Urinary bladder (tissue), 4 donors: ENCODE measurements around the gene ZNRD2. TPM values are rescaled to one million over a fixed set of nuclear protein-coding genes. Genes with fewer than 3 reads are reported as not detected.

Experiments
- DNase-seq: peaks from one replicate; pipeline ENCODE4 v3.0.0-alpha.2; 2015; ENCODE audit errors: extremely low spot score
- H3K27ac ChIP-seq: one replicate; pipeline ENCODE4 v1.5.1; 2013; ENCODE audit warnings: low read depth, mild to moderate bottlenecking, moderate library complexity
- H3K36me3 ChIP-seq: one replicate; pipeline ENCODE4 v1.6.1; 2013; ENCODE audit warnings: mild to moderate bottlenecking, moderate library complexity; ENCODE audit not compliant: insufficient read depth
- H3K4me1 ChIP-seq: one replicate; pipeline ENCODE4 v1.6.1; 2013; ENCODE audit warnings: mild to moderate bottlenecking, moderate library complexity; ENCODE audit not compliant: insufficient read depth
- H3K4me3 ChIP-seq: one replicate; pipeline ENCODE4 v1.5.1; 2013; ENCODE audit warnings: low read depth, low read length
- WGBS: extraction: QIAGEN DNeasy Blood & Tissue Kit; methylation state at CpG from one replicate; pipeline ENCODE4 v1.1.7; 2013; 5-methylcytosine and 5-hydroxymethylcytosine counted together
- polyA plus RNA-seq: library from polyadenylated mRNA; stranded (reverse); fragments of 200-250 nt; gene quantifications from one replicate; pipeline ENCODE4 v1.2.3, GENCODE V29; 2013
- total RNA-seq: library from RNA; depleted of rRNA; stranded (reverse); fragments of >200 nt; gene quantifications from one replicate; pipeline ENCODE4 v1.2.3, GENCODE V29; 2014
- donor health status: healthy with polysubstance abuse.
- donor health status: healthy.

ZNRD2 gene
- total and polyA plus RNA-seq, 2 donors: 14.6 to 94.9 TPM

GRCh38 chr11:65545853-65546216 is 24.4 kb upstream of the ZNRD2 start:
- Histone ChIP-seq H3K4me1 (no peaks in the 10 kb centered on the region), H3K27ac (no peak overlapping the region), H3K4me3 (no peak overlapping the region), H3K36me3 (no peaks in the 10 kb centered on the region)
- WGBS: 76% methylated on average over 4 of the region's 4 CpGs
- DNase-seq: no peak

- DNase-seq: no peak
- no peaks in the 10 kb centered on the region for H3K36me3 ChIP-seq
- WGBS: 44% methylated on average over 64 of the region's 64 CpGs
- H3K4me1 ChIP-seq: no peaks in the 10 kb centered on the region
- H3K27ac ChIP-seq: peak overlapping the region; percentile 70
- H3K4me3 ChIP-seq: peak overlapping the region; percentile 5
Observed at GRCh38 chr11:65546217-65546958, 23.9 kb upstream of the ZNRD2 start.

- DNase-seq: no peak
- 78% methylated on average over 52 of the region's 52 CpGs for WGBS
- Histone ChIP-seq H3K4me3 (no peak overlapping the region), H3K4me1 (no peaks in the 10 kb centered on the region), H3K36me3 (no peaks in the 10 kb centered on the region), H3K27ac (no peak overlapping the region)
Observed at GRCh38 chr11:65547446-65548125, 22.7 kb upstream of the ZNRD2 start.

- no peak for DNase-seq
- WGBS: 94% methylated on average over 3 of the region's 3 CpGs
- no peak overlapping the region for H3K27ac ChIP-seq
- H3K4me1 ChIP-seq: no peaks in the 10 kb centered on the region
- no peak overlapping the region for H3K4me3 ChIP-seq
- no peaks in the 10 kb centered on the region for H3K36me3 ChIP-seq
Observed at GRCh38 chr11:65548395-65548794, 21.9 kb upstream of the ZNRD2 start.

GRCh38 chr11:65549096-65549495 is 21.2 kb upstream of the ZNRD2 start:
- DNase-seq: no peak
- H3K4me3 ChIP-seq: no peak overlapping the region
- H3K4me1 ChIP-seq: no peaks in the 10 kb centered on the region
- no peaks in the 10 kb centered on the region for H3K36me3 ChIP-seq
- WGBS: 96% methylated on average over 3 of the region's 3 CpGs
- no peak overlapping the region for H3K27ac ChIP-seq

GRCh38 chr11:65551572-65552387 is 18.5 kb upstream of the ZNRD2 start:
- no peak overlapping the region for H3K27ac ChIP-seq
- WGBS: 64% methylated on average over 17 of the region's 17 CpGs
- H3K4me3 ChIP-seq: no peak overlapping the region
- peaks cover 2% of the 10 kb centered on the region for H3K4me1 ChIP-seq
- no peaks in the 10 kb centered on the region for H3K36me3 ChIP-seq
- DNase-seq: no peak

- H3K4me1 ChIP-seq: peaks cover 2% of the 10 kb centered on the region
- no peak overlapping the region for H3K4me3 ChIP-seq
- H3K36me3 ChIP-seq: no peaks in the 10 kb centered on the region
- no peak overlapping the region for H3K27ac ChIP-seq
- DNase-seq: no peak
- WGBS: 84% methylated on average over 9 of the region's 9 CpGs
Observed at GRCh38 chr11:65552388-65552951, 17.8 kb upstream of the ZNRD2 start.

GRCh38 chr11:65553301-65554001 is 16.8 kb upstream of the ZNRD2 start:
- H3K27ac ChIP-seq: no peak overlapping the region
- H3K4me1 ChIP-seq: peaks cover 2% of the 10 kb centered on the region
- DNase-seq: no peak

GRCh38 chr11:65554057-65554818 is 16.0 kb upstream of the ZNRD2 start:
- no peak for DNase-seq
- H3K4me1 ChIP-seq: peaks cover 2% of the 10 kb centered on the region
- no peak overlapping the region for H3K4me3 ChIP-seq
- no peak overlapping the region for H3K27ac ChIP-seq
- H3K36me3 ChIP-seq: no peaks in the 10 kb centered on the region
- 83% methylated on average over 27 of the region's 27 CpGs for WGBS

More at GRCh38 chr11:65553301-65554001, 16.8 kb upstream of the ZNRD2 start:
- no peak overlapping the region for H3K4me3 ChIP-seq
- no peaks in the 10 kb centered on the region for H3K36me3 ChIP-seq
- 65% methylated on average over 37 of the region's 37 CpGs for WGBS

- 89% methylated on average over 4 of the region's 4 CpGs for WGBS
- Histone ChIP-seq H3K27ac (no peak overlapping the region), H3K36me3 (no peaks in the 10 kb centered on the region), H3K4me3 (no peak overlapping the region), H3K4me1 (peaks cover 2% of the 10 kb centered on the region)
- DNase-seq: no peak
Observed at GRCh38 chr11:65554842-65555430, 15.3 kb upstream of the ZNRD2 start.

- 46% methylated on average over 6 of the region's 6 CpGs for WGBS
- no peak overlapping the region for H3K4me3 ChIP-seq
- no peak overlapping the region for H3K27ac ChIP-seq
- no peaks in the 10 kb centered on the region for H3K36me3 ChIP-seq
- peaks cover 2% of the 10 kb centered on the region for H3K4me1 ChIP-seq
- no peak for DNase-seq
Observed at GRCh38 chr11:65555693-65556231, 14.5 kb upstream of the ZNRD2 start.
